Caco-2 (cell line): ENCODE results near the gene NDC80. TPM values are rescaled to one million over a fixed set of nuclear protein-coding genes. Genes with fewer than 3 reads are reported as not detected.

Experiments
- BruUV-seq: library from RNA; stranded (reverse); fragments of 400-500 nt; replicated peaks from 2 replicates; lab custom pipeline; 2021; lab: Mats Ljungman, UMichigan
- CTCF ChIA-PET: fragments of 300-600 bp; sonication (Branson Sonifier 250); formaldehyde crosslinking; loops from one replicate; lab custom pipeline; 2022; ENCODE audit warnings: antibody characterized with exemption; lab: Charles Lee
- POLR2A ChIA-PET: fragments of 300-600 bp; sonication (Branson Sonifier 250); formaldehyde crosslinking; loops from one replicate; lab custom pipeline; 2022; ENCODE audit warnings: antibody characterized with exemption; lab: Charles Lee
- DNase-seq, 2 experiments: peaks; one replicate each; pipeline versions ENCODE4 v3.0.0 to v3.0.0-alpha.2; 2020 to 2022
- H3K27me3 ChIP-seq: replicated peaks from 2 replicates; pipeline ENCODE4 v1.6.0; 2011; ENCODE audit warnings: low read length; ENCODE audit not compliant: control insufficient read depth, insufficient read depth
- H3K36me3 ChIP-seq: 2 replicates; pipeline ENCODE4 v1.5.1; 2011; ENCODE audit warnings: low read length; ENCODE audit not compliant: control insufficient read depth, insufficient read depth
- H3K4me1 ChIP-seq: fragments of 250-450 bp; sonication (Bioruptor Pico); 2 replicates; pipeline ENCODE4 v1.5.1; 2020; ENCODE audit warnings: mild to moderate bottlenecking
- H3K4me3 ChIP-seq: 2 replicates; pipeline ENCODE4 v1.5.1; 2011; ENCODE audit warnings: low read depth, mild to moderate bottlenecking, control low read depth, low read length
- H3K9me3 ChIP-seq: fragments of 250-450 bp; sonication (Bioruptor Pico); 2 replicates; pipeline ENCODE4 v1.5.1; 2020; ENCODE audit warnings: mild to moderate bottlenecking, moderate library complexity
- H3K27ac Mint-ChIP-seq: one replicate; pipeline ENCODE4 v1.8.0; 2022; ENCODE audit warnings: mixed read lengths; ENCODE audit not compliant: unreplicated experiment
- H3K27me3 Mint-ChIP-seq: one replicate; pipeline ENCODE4 v1.8.0; 2022; ENCODE audit warnings: mixed read lengths; ENCODE audit not compliant: insufficient read depth, unreplicated experiment
- H3K36me3 Mint-ChIP-seq: one replicate; pipeline ENCODE4 v1.8.0; 2022; ENCODE audit warnings: mild to moderate bottlenecking, mixed read lengths; ENCODE audit not compliant: insufficient read depth, unreplicated experiment
- H3K4me1 Mint-ChIP-seq: one replicate; pipeline ENCODE4 v1.8.0; 2022; ENCODE audit warnings: low read depth, mixed read lengths; ENCODE audit not compliant: unreplicated experiment
- H3K4me3 Mint-ChIP-seq: one replicate; pipeline ENCODE4 v1.8.0; 2022; ENCODE audit warnings: mild to moderate bottlenecking, moderate library complexity, mixed read lengths; ENCODE audit not compliant: unreplicated experiment
- H3K9me3 Mint-ChIP-seq: one replicate; pipeline ENCODE4 v1.8.0; 2022; ENCODE audit warnings: mixed read lengths; ENCODE audit not compliant: unreplicated experiment
- CTCF ChIP-seq, 2 experiments: fragments of 200-600 bp in 1 of 2; IDR thresholded peaks; 1 replicate in 1 of 2; 2 replicates in 1 of 2; pipeline versions ENCODE4 v1.5.1 to v1.8.0; 2011 to 2022; ENCODE audit warnings: antibody characterized with exemption in 1 of 2, control low read depth in 1 of 2, inconsistent platforms in 1 of 2, low read depth in 1 of 2, low read length in 1 of 2, mild to moderate bottlenecking in 1 of 2, moderate library complexity in 1 of 2; ENCODE audit not compliant: insufficient read depth in 1 of 2, severe bottlenecking in 1 of 2, unreplicated experiment in 1 of 2
- intact Hi-C: fragments of 100-400 bp; cut with micrococcal nuclease; formaldehyde crosslinking; loops from one replicate; pipeline ENCODE4 v1.10.0; 2022; ENCODE audit not compliant: unreplicated experiment
- total RNA-seq: library from RNA; stranded (reverse); gene quantifications from 2 replicates; pipeline ENCODE4 v1.2.3, GENCODE V29; 2022

Gene NDC80
- total RNA-seq, 1 experiment from 2014 or later, result 52.6 TPM

- TF ChIP-seq CTCF (IDR thresholded peaks at IDR 0.05; ENCODE audit: insufficient read depth in 1 of 2, low read depth in 1 of 2, low read length in 1 of 2, severe bottlenecking in 1 of 2, unreplicated experiment in 1 of 2), result no peak
- BruUV-seq, result TSS peak; percentile 72
- CTCF ChIA-PET, result no interaction called here
- intact Hi-C loops, result loop anchor here (10.0 kb wide), 1 partner anchor 330 kb away; no protein-coding TSS in a partner anchor
- H3K4me3 ChIP-seq, result peak overlapping the region; percentile 88
- peak overlapping the region; percentile 70 for H3K4me3 Mint-ChIP-seq
- H3K36me3 Mint-ChIP-seq, result peaks cover 32% of the 10 kb centered on the region
- H3K9me3 Mint-ChIP-seq, result no peaks in the 10 kb centered on the region
- peak overlapping the region; percentile 21 for H3K27ac Mint-ChIP-seq
- POLR2A ChIA-PET, result no interaction called here
- H3K4me1 ChIP-seq, result peaks cover 23% of the 10 kb centered on the region
- H3K27me3 ChIP-seq, result no peaks in the 10 kb centered on the region
- H3K4me1 Mint-ChIP-seq, result peaks cover 7% of the 10 kb centered on the region
- H3K9me3 ChIP-seq, result no peaks in the 10 kb centered on the region
- H3K27me3 Mint-ChIP-seq, result no peaks in the 10 kb centered on the region
- peak in 1 of 2 experiments; percentile 17 for DNase-seq
- H3K36me3 ChIP-seq, result no peaks in the 10 kb centered on the region
These were observed 83.0 kb downstream of the NDC80 start for GRCh38 chr18:2654169-2654927.

GRCh38 chr18:2654928-2655177 lies 83.5 kb downstream of the NDC80 start:
- no peaks in the 10 kb centered on the region for H3K27me3 Mint-ChIP-seq
- peaks cover 37% of the 10 kb centered on the region for H3K36me3 Mint-ChIP-seq
- DNase-seq, result no peak
- CTCF ChIA-PET, result no interaction called here
- peaks cover 28% of the 10 kb centered on the region for H3K4me1 ChIP-seq
- no peaks in the 10 kb centered on the region for H3K9me3 Mint-ChIP-seq
- peak overlapping the region; percentile 70 for H3K4me3 Mint-ChIP-seq
- H3K36me3 ChIP-seq, result no peaks in the 10 kb centered on the region
- no TSS peak for BruUV-seq
- peak overlapping the region; percentile 88 for H3K4me3 ChIP-seq
- no peak for TF ChIP-seq CTCF (IDR thresholded peaks at IDR 0.05; ENCODE audit: insufficient read depth in 1 of 2, low read depth in 1 of 2, low read length in 1 of 2, severe bottlenecking in 1 of 2, unreplicated experiment in 1 of 2)
- no peaks in the 10 kb centered on the region for H3K27me3 ChIP-seq
- POLR2A ChIA-PET, result no interaction called here
- H3K9me3 ChIP-seq, result no peaks in the 10 kb centered on the region
- intact Hi-C loops, result loop anchor here (5.0 to 10.0 kb wide), 2 partner anchors 83 to 330 kb away; partner anchors contain the start of genes METTL4 and NDC80
- peak overlapping the region; percentile 21 for H3K27ac Mint-ChIP-seq
- peaks cover 7% of the 10 kb centered on the region for H3K4me1 Mint-ChIP-seq

GRCh38 chr18:2655178-2655953 lies 84.0 kb downstream of the NDC80 start, which contains the start of gene SMCHD1:
TSS of gene SMCHD1 (plus strand) at chr18:2655726. CDS start at chr18:2656076, 350 bp downstream.
- CTCF ChIA-PET, result no interaction called here
- Mint-ChIP-seq H3K4me1 (peaks cover 7% of the 10 kb centered on the region), H3K27me3 (no peaks in the 10 kb centered on the region), H3K4me3 (peak within 1 kb of the TSS; percentile 70), H3K27ac (peak within 1 kb of the TSS; percentile 21), H3K9me3 (no peaks in the 10 kb centered on the region), H3K36me3 (peaks cover 37% of the 10 kb centered on the region)
- POLR2A ChIA-PET, result interaction anchor here (0.9 kb wide), 1 partner anchor 84 kb away, joined by 4 read pairs; the partner anchor contains the start of genes METTL4 and NDC80
- peaks cover 28% of the 10 kb centered on the region for H3K4me1 ChIP-seq
- TF ChIP-seq CTCF (IDR thresholded peaks at IDR 0.05; ENCODE audit: insufficient read depth in 1 of 2, low read depth in 1 of 2, low read length in 1 of 2, severe bottlenecking in 1 of 2, unreplicated experiment in 1 of 2), result no peak
- peak; percentile 80 to 89 for DNase-seq
- no peaks in the 10 kb centered on the region for H3K36me3 ChIP-seq
- no peaks in the 10 kb centered on the region for H3K9me3 ChIP-seq
- intact Hi-C loops, result loop anchor here (5.0 to 10.0 kb wide), 2 partner anchors 83 to 331 kb away; partner anchors contain the start of genes METTL4 and NDC80
- BruUV-seq, result no TSS peak
- no peaks in the 10 kb centered on the region for H3K27me3 ChIP-seq
- peak within 1 kb of the TSS; percentile 88 for H3K4me3 ChIP-seq
